Measurements from ENCODE around the gene AACS.
"Not testable (repeated sequence)": the region's sequence is repeated elsewhere in the genome, so short reads cannot be mapped to it uniquely, and the experiment has no call there.

Gene AACS

DNA sequence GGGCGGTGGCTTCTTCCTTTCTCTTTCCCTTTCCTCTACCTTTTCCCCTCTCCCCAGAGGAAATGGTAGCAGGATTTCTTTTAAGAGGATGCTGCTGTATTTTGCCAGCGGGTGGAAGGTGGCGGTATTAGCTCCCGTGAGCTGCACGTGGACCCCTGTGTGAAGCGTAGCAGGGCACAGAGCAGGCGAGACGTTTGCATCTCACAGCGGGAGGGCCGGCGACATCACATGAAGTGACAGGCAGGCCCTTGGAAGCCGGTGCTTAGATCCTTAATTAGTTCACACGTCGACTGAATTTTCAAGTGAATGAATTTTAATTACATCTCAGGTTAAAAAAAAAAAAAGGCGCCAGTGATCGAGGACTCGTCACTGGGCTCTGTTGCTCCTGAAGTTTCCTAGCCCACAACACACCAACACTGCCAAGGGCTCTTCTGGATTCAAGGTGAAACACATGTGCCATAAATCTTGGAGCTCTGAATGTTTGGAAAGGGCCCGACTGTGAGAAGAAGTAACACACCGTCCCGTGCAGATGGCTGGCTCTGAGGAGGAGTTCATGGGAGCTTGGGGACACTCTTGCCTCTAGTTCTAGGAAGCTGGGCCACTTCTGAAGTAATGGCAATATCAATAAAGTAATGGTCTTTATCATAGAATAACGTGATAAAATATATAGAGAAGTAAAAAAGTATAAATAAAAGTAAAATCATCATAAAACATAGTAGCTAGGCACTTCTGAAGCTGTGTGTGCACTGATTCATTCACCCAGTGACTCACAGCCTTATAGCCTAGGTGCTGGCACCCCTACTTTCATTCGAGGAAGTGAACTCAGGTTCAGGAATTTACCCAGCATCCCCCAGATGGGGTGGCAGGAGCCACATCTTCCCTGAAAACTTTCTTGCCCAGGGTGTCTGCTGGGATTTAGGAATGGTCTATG is 75.3 kb downstream of the AACS start:
- Histone ChIP-seq H3K4me3 (ENCODE audit: low read depth in 1 of 2, low read length in 2 of 2) (no peak overlapping the region), H3K36me3 (ENCODE audit: control insufficient read depth in 1 of 2, insufficient read depth in 2 of 2, low read length in 2 of 2) (peaks cover 0 to 23% of the 10 kb centered on the region in 2 donors), H3K27ac (ENCODE audit: low read length) (no peak overlapping the region), H3K27me3 (ENCODE audit: low read depth, low read length) (no peaks in the 10 kb centered on the region), H3K9me3 (ENCODE audit: control insufficient read depth in 1 of 2, low read length in 2 of 2) (no peaks in the 10 kb centered on the region), H3K4me1 (ENCODE audit: control insufficient read depth in 1 of 2, insufficient read depth in 2 of 2, low read length in 2 of 2) (no peaks in the 10 kb centered on the region)

DNA sequence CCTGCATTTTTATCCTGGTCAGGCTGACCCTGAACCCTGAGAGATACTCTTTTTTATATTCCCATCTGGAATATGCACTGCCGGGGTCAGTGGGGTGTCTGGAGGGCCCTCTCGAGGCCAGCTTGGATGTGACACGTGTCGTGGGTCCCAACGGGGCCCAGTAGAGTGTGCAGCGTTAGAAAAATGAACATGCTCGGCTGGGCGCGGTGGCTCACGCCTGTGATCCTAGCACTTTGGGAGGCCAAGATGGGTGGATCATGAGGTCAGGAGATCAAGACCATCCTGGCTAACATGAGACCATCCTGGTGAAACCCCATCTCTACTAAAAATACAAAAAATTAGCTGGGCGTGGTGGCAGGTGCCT is 76.0 kb downstream of the AACS start:
- not testable (repeated sequence) for H3K27me3 ChIP-seq (ENCODE audit: low read depth, low read length); H3K27ac ChIP-seq (ENCODE audit: low read length); H3K9me3 ChIP-seq (ENCODE audit: control insufficient read depth in 1 of 2, low read length in 2 of 2); H3K4me1 ChIP-seq (ENCODE audit: control insufficient read depth in 1 of 2, insufficient read depth in 2 of 2, low read length in 2 of 2); H3K4me3 ChIP-seq (ENCODE audit: low read depth in 1 of 2, low read length in 2 of 2)
- peaks cover 0 to 19% of the 10 kb centered on the region in 2 donors for H3K36me3 ChIP-seq (ENCODE audit: control insufficient read depth in 1 of 2, insufficient read depth in 2 of 2, low read length in 2 of 2)

DNA sequence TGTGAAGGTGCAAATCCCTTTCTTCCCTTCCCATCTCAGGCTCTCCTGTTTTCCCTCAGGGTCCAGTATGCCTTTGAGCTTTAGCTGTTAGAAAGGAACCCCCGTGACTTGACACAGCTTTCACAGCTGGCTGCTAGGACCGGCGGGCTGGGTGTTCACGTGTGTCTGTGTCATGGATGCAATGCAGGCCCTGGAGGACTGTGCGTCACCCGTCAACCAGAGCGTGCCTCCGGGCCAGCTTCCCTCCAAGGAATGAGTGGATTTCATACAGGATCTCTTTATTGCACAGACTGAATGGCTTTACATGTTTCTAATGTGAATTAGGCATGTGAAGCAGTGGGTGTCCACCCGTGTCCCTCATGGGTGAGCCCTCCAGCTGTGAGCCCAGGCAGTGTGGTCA is 77.4 kb downstream of the AACS start:
- H3K9me3 ChIP-seq (ENCODE audit: control insufficient read depth in 1 of 2, low read length in 2 of 2), result no peaks in the 10 kb centered on the region
- no peaks in the 10 kb centered on the region for H3K4me1 ChIP-seq (ENCODE audit: control insufficient read depth in 1 of 2, insufficient read depth in 2 of 2, low read length in 2 of 2)
- H3K27me3 ChIP-seq (ENCODE audit: low read depth, low read length), result no peaks in the 10 kb centered on the region
- H3K4me3 ChIP-seq (ENCODE audit: low read depth in 1 of 2, low read length in 2 of 2), result no peak overlapping the region
- peaks cover 0 to 6% of the 10 kb centered on the region in 2 donors for H3K36me3 ChIP-seq (ENCODE audit: control insufficient read depth in 1 of 2, insufficient read depth in 2 of 2, low read length in 2 of 2)
- H3K27ac ChIP-seq (ENCODE audit: low read length), result no peak overlapping the region

DNA sequence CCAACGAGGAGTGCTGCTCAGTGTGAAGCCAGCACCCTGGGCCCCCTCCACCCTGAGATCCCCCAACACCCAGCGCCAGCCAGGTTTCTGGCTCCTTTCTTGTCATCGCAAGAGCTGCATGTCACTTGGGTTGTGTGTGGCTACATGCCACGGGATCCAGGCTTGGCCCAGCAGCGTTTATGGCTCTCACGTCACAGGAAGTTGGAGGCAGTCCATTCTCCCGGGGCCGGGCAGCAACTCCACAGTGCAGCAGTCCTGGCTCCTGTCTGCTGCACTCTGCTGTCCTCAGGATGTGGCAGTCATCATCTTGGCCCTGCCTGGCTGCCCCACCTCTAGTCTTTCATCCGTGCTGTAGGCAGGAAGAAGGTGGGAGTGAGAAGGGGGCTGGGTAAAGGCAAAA is 78.3 kb downstream of the AACS start:
- Histone ChIP-seq H3K4me1 (ENCODE audit: control insufficient read depth in 1 of 2, insufficient read depth in 2 of 2, low read length in 2 of 2) (no peaks in the 10 kb centered on the region), H3K4me3 (ENCODE audit: low read depth in 1 of 2, low read length in 2 of 2) (no peak overlapping the region), H3K27ac (ENCODE audit: low read length) (no peak overlapping the region), H3K9me3 (ENCODE audit: control insufficient read depth in 1 of 2, low read length in 2 of 2) (no peaks in the 10 kb centered on the region), H3K36me3 (ENCODE audit: control insufficient read depth in 1 of 2, insufficient read depth in 2 of 2, low read length in 2 of 2) (no peaks in the 10 kb centered on the region), H3K27me3 (ENCODE audit: low read depth, low read length) (no peaks in the 10 kb centered on the region)

DNA sequence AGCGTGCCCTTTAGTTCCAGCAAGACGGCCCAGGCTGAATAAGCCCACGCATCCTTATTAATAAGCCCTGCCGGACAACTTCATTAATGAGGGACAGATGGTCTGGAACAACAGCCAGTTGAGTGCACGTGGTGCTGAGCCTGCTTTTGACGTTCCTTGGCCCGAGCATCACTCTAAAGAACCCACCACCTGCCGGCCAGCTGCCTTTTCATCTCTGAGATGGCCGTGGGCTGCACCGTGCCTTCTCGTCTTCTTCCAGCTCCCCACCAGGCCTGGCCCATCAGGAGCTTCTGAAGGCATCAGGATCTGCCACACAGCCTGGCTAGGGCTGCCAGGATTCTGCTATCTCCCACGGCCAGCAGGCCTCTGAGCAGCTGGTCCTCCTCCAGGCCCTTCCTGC is 80.0 kb downstream of the AACS start:
- no peak overlapping the region for H3K27ac ChIP-seq (ENCODE audit: low read length)
- H3K27me3 ChIP-seq (ENCODE audit: low read depth, low read length), result no peaks in the 10 kb centered on the region
- no peaks in the 10 kb centered on the region for H3K36me3 ChIP-seq (ENCODE audit: control insufficient read depth in 1 of 2, insufficient read depth in 2 of 2, low read length in 2 of 2)
- H3K9me3 ChIP-seq (ENCODE audit: control insufficient read depth in 1 of 2, low read length in 2 of 2), result no peaks in the 10 kb centered on the region
- H3K4me3 ChIP-seq (ENCODE audit: low read depth in 1 of 2, low read length in 2 of 2), result no peak overlapping the region
- H3K4me1 ChIP-seq (ENCODE audit: control insufficient read depth in 1 of 2, insufficient read depth in 2 of 2, low read length in 2 of 2), result no peaks in the 10 kb centered on the region

DNA sequence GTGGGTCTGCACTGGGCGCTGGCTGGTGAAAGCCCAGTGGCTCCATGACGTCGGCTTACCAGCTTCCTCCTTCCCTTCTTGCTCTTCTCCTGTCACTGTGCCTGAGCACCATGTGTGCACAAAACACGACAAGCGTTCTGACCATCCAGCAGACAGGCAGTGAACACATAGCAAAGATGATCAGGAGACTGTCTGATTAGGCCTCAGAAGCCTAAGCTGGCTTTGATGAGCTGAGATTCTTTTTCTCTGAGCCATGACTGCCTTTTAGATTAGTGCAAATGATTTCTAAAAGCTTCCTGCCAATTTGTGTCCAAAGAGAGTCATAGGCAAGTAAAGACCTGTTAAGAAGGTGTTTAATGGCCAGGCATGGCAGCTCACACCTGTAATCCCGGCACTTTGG is 83.1 kb downstream of the AACS start:
- no peaks in the 10 kb centered on the region for H3K4me1 ChIP-seq (ENCODE audit: control insufficient read depth in 1 of 2, insufficient read depth in 2 of 2, low read length in 2 of 2)
- no peak overlapping the region for H3K4me3 ChIP-seq (ENCODE audit: low read depth in 1 of 2, low read length in 2 of 2)
- no peaks in the 10 kb centered on the region for H3K27me3 ChIP-seq (ENCODE audit: low read depth, low read length)
- no peak overlapping the region for H3K27ac ChIP-seq (ENCODE audit: low read length)
- no peaks in the 10 kb centered on the region for H3K36me3 ChIP-seq (ENCODE audit: control insufficient read depth in 1 of 2, insufficient read depth in 2 of 2, low read length in 2 of 2)
- H3K9me3 ChIP-seq (ENCODE audit: control insufficient read depth in 1 of 2, low read length in 2 of 2), result no peaks in the 10 kb centered on the region

DNA sequence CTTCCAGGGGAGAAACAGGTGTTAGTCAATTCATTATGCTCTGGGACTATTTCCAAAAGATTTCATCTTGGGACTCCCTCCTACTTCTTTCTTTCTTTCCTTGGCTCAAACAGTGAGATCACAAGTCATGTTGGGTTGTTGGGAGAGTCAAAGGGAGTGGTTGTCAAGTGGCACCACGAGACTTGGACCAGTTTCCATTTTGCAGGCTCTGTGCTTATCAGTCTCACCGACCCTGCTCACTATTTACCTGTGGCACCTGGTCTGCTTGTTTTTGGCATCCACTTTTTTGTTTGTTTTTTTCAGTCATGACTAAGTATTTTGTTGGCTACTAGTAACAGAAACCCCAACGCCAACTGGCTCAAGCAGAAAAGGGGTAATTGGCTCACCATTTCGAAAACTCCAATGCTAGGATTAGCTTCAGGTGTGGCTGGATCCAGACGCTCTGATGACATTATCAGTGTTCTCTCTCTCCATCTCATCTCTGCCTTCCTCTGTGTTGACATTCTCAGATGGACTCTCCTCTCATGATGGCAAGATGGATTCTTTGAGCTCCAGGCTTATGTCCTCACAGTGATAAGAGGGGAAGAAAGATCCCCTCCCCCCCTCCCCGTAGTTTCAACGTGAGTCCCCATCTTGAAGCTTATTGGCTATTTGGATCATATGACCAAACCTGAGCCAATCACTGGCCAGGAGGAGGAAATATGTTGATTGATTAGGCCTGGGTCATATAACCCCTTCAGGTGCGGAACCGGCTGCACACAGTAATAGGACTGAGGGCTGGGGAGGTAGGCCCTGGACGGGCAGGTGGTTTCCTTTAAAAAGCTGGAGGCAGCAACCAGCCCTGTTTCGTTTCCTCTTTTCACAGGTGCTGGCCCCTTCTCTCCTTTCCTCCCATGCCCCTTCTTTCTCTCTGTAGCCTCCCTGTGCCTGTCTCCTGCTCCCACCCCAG is 84.2 kb downstream of the AACS start:
- Histone ChIP-seq H3K36me3 (ENCODE audit: control insufficient read depth in 1 of 2, insufficient read depth in 2 of 2, low read length in 2 of 2) (no peaks in the 10 kb centered on the region), H3K4me3 (ENCODE audit: low read depth in 1 of 2, low read length in 2 of 2) (no peak overlapping the region), H3K9me3 (ENCODE audit: control insufficient read depth in 1 of 2, low read length in 2 of 2) (no peaks in the 10 kb centered on the region), H3K27ac (ENCODE audit: low read length) (no peak overlapping the region), H3K27me3 (ENCODE audit: low read depth, low read length) (no peaks in the 10 kb centered on the region), H3K4me1 (ENCODE audit: control insufficient read depth in 1 of 2, insufficient read depth in 2 of 2, low read length in 2 of 2) (no peaks in the 10 kb centered on the region)

DNA sequence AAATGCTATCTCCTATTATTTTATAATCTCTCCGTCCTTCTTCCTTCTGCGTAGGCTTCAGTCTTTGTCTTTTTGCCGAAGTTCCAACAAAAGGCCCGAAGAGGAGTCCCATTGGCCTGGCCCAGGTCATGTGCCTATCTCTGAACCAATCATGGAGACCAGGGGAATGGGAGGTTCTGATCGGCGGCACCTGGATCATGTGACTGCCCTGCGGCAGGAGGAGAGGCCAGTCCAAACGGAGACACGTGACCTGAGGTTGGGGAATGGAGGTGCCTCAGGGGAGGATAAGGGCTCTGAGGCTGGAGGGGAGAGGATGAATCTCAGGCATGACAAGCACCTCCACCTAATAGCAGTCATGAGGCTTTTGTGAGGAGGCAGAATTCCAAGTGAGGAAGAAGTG is 86.0 kb downstream of the AACS start:
- Histone ChIP-seq H3K27me3 (ENCODE audit: low read depth, low read length) (no peaks in the 10 kb centered on the region), H3K4me1 (ENCODE audit: control insufficient read depth in 1 of 2, insufficient read depth in 2 of 2, low read length in 2 of 2) (no peaks in the 10 kb centered on the region), H3K4me3 (ENCODE audit: low read depth in 1 of 2, low read length in 2 of 2) (no peak overlapping the region), H3K27ac (ENCODE audit: low read length) (no peak overlapping the region), H3K36me3 (ENCODE audit: control insufficient read depth in 1 of 2, insufficient read depth in 2 of 2, low read length in 2 of 2) (no peaks in the 10 kb centered on the region), H3K9me3 (ENCODE audit: control insufficient read depth in 1 of 2, low read length in 2 of 2) (no peaks in the 10 kb centered on the region)

DNA sequence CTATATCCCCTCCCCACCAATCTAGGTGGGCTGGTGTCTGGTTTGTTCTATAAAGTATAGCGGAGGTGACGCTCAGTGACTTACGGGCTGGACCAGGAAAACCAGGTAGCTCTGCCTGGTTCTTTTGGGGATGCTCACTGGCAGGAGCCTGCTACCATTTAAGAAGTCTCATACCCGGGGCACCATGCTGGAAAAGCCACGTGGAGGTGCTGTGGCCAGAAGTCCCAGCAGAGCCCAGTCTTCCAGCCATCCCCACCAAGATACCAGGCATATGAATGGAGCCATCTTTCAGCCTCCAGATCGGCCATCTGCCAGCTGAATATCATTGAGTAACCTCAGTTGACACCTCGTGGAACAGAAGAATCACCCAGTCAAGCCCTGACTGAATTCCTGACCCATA is 87.2 kb downstream of the AACS start:
- Histone ChIP-seq H3K36me3 (ENCODE audit: control insufficient read depth in 1 of 2, insufficient read depth in 2 of 2, low read length in 2 of 2) (no peaks in the 10 kb centered on the region), H3K4me1 (ENCODE audit: control insufficient read depth in 1 of 2, insufficient read depth in 2 of 2, low read length in 2 of 2) (no peaks in the 10 kb centered on the region), H3K4me3 (ENCODE audit: low read depth in 1 of 2, low read length in 2 of 2) (no peak overlapping the region)

DNA sequence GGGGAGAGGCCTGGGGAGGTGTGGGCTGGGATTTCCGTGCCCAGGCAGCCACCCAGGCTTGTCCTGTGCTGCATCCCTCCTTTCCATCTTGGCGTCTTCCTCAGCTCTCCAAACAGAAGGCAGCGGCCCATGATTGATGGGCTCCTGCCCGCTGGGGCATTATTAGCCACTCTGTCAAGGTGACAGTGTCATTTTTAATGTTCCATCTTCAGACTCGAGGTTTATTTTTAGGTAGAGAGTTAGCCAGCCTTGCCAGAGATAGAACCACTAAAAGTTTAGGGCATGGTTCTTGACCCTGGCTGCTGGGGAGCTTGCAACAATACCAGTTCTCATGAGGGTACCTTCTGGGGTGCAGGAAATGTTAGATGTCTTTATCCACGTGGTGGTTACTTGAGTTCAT is 90.1 kb downstream of the AACS start:
- no peak overlapping the region for H3K27ac ChIP-seq (ENCODE audit: low read length)
- H3K9me3 ChIP-seq (ENCODE audit: control insufficient read depth in 1 of 2, low read length in 2 of 2), result peaks cover 4 to 7% of the 10 kb centered on the region in 2 donors
- no peaks in the 10 kb centered on the region for H3K27me3 ChIP-seq (ENCODE audit: low read depth, low read length)
- no peaks in the 10 kb centered on the region for H3K36me3 ChIP-seq (ENCODE audit: control insufficient read depth in 1 of 2, insufficient read depth in 2 of 2, low read length in 2 of 2)
- H3K4me3 ChIP-seq (ENCODE audit: low read depth in 1 of 2, low read length in 2 of 2), result no peak overlapping the region
- no peaks in the 10 kb centered on the region for H3K4me1 ChIP-seq (ENCODE audit: control insufficient read depth in 1 of 2, insufficient read depth in 2 of 2, low read length in 2 of 2)

More for the DNA sequence above, 87.2 kb downstream of the AACS start:
- Histone ChIP-seq H3K9me3 (ENCODE audit: control insufficient read depth in 1 of 2, low read length in 2 of 2) (peaks cover 4 to 7% of the 10 kb centered on the region in 2 donors), H3K27ac (ENCODE audit: low read length) (no peak overlapping the region), H3K27me3 (ENCODE audit: low read depth, low read length) (no peaks in the 10 kb centered on the region)

DNA sequence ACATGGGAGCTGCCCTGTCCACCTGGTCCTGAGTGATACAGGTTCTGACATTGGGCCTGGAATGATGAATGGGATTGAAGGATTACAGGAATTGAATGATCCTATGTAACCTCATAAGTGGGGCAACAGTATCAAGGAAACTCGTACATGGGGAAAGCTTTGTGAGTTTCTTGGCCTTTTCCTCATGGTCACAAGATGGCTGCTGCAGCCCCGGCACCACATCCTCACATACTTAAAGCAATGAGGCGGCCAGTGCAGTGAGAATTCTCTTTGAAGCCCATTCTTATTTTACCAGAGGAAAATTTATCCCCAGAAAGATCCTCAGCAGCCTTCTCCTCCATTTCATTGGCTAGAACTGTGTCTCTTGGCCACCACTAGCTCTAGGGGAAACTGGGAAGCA is 91.9 kb downstream of the AACS start:
- Histone ChIP-seq H3K27me3 (ENCODE audit: low read depth, low read length) (no peaks in the 10 kb centered on the region), H3K4me3 (ENCODE audit: low read depth in 1 of 2, low read length in 2 of 2) (no peak overlapping the region), H3K9me3 (ENCODE audit: control insufficient read depth in 1 of 2, low read length in 2 of 2) (peaks cover 4 to 7% of the 10 kb centered on the region in 2 donors), H3K36me3 (ENCODE audit: control insufficient read depth in 1 of 2, insufficient read depth in 2 of 2, low read length in 2 of 2) (no peaks in the 10 kb centered on the region), H3K27ac (ENCODE audit: low read length) (no peak overlapping the region), H3K4me1 (ENCODE audit: control insufficient read depth in 1 of 2, insufficient read depth in 2 of 2, low read length in 2 of 2) (no peaks in the 10 kb centered on the region)
